NCI-H2227 (cell line): Measurements from ENCODE around the gene TARDBP.
"Not testable (repeated sequence)": the region's sequence is repeated elsewhere in the genome, so short reads cannot be mapped to it uniquely, and the experiment has no call there.

ENCODE experiments used
- DNase-seq: peaks from one replicate; lab custom pipeline; 2025; ENCODE audit not compliant: unreplicated experiment; lab: John Stamatoyannopoulos, UW

TARDBP gene

DNA sequence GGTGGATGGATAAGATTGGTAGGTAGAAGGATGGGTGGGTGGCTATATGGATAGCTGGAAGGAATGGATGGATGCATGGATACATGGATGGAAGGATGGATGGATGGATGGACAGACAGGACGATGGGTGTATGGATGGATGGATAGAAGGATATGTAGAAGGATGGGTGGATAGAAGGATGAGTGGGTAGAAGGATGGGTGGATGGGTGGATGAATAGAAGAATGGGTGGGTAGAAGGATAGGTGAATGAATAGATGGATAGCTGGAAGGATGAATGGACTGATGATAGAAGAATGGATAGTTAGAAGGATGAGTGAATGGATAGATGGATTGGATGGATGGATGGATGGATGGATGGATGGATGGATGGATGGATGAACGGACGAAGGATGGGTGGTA, 29.6 kb downstream of the TARDBP start:
- DNase-seq: no peak

DNA sequence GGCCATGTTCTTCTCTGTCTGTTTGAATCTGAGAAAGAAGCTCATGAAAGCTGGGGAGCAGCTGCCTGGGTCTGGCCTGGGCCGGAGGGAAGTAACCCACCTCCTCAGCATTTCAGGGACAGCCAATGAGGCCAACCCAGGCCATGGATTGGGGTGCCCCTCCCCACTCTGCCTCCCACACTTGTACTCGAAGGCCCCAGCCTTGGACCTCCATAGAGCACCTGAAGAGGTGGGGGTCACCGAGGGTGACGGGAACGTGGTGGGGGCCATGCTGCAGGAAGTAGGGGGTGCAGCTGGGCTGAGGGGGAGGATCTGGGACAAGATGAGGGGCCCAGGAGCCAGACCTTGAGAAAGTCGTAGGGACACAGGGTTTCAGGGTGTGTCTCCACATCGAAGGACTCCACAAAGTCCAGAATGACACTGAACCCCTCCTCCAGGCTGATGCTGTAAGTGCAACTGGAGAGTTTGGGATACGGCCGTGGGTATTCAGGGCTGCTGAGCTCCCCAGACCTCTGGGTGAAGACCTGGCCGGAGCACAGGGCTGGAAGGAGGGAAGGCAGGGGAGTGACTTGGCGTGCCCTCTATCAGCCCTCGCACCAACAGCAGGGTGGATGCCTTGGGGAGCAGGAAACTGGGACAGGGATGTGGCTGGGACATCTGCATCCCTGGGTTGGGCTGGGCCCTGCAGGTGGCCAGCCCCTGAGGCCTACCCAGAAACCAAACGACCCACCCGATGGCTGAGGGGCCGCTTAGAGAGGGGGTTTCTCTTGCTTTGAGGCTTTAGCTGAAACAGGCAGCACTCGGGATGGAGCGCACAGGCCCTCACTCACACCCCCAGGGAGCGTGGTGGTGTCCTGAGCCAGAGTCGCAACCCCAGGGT, 30.8 kb downstream of the TARDBP start:
- DNase-seq: no peak

DNA sequence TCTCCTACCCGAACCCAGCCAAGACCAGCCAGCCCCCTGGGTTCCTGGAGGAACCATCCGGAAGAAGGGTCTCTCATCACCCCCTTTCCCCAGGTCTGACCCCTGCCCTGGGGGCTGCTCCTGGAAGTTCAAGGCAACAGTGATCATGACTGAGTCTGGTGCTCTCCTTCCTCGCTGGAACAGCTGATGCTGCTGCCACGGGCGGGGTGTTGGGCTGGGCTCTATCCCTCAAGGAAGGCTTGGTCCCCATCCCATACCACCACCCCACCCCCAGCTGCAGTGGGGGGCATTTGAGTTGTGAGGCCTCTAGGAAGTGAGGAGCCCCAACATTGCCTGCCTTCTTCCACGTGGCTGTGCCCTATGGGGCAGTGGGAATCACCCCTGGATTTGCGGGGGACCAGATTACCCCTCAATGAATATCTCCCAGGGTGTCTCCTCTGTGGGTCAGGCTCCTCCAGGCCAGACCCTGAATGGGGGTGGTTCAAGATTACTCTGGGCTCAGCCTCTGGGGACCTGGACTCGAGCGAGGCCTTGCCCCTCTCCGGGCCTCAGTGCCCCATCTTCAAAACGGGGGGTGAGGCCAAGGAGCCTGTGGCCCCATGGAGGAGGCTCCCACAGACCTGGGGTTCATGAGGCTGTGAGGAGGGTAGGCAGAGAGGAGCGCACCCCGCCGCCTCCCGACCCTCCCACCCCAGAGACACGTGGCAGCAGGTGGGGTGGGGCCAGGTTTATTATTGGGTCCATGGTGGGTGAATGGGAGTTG, 31.8 kb downstream of the TARDBP start:
- no peak for DNase-seq

DNA sequence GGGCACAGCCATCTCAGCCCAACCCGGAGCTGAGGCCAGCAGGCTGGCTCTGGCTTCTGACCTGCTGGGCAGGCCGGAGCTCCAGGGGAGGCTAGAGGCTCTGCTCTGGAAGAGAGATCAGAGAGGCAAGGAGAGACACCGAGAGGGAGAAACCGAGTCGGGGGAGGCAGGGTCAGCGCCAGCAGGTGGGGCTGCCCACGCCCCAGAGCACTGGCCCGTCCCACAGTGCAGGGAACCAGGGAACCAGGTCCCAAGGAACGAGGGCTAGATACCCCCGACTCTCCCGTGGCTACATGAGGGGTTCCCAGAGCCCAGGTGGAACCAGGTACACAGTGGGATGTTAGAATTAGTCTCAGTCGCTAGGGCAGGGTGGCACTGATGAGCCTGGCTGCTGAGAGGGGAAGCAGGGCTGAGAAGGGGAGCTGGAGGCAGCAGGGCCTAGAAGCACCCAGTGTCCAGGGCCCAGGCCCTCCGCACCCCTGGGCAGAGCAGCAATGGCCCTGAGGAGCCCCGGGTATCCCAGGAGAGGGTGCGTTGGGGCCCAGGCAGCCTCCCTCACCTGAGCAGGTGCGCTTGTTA, 32.5 kb downstream of the TARDBP start:
- DNase-seq: no peak

DNA sequence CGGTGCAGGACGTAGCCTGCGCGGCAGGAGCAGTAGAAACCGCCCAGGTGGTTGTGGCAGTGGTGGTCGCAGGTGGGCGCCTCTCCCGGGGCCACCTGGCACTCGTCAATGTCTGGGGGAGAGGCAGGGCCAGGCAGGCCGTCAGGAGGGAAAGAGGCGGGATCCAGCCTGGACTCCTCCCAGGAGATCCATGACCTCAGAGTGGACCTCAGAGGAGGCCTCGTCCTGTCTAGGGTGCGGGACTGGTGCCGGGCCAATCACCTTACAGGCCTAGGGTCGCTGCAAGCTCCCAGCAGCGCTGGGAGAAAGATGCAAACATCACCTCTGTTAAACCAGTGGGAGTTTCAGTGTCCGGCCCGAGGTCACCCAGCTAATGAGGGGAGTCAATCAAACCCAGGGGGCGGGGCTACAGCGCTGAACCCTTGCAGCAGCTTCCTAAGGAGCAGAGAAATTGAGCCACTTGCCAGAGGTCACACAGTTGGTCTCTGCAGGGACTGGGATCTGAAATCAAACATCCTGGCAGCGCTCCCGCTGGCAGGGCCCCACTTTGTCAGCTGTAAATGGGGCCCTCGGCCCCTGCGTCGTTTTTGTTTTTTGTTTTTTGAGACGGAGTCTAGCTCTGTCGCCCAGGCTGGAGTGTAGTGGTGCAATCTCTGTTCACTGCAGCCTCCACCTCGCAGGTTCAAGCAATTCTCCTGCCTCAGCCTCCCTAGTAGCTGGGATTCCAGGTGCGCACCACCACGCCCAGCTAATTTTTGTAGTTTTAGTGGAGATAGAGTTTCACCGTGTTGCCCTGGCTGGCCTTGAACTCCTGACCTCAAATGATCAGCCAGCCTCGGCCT, 33.2 kb downstream of the TARDBP start:
- DNase-seq: no peak

DNA sequence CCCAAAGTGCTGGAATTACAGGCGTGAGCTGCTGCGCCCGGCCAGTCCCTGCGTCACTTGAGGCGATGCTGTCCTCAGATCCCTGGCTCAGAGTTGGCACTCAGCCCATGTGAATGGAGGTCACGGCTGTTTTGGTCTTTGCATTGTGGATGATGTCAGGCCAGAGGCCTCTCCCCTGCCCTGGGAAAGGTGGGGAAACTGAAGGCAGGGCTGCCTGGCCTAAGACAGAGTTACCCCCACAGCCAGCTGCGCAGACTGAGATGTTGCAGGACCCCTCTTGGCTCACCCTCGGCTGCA, 33.8 kb downstream of the TARDBP start:
- no peak for DNase-seq

DNA sequence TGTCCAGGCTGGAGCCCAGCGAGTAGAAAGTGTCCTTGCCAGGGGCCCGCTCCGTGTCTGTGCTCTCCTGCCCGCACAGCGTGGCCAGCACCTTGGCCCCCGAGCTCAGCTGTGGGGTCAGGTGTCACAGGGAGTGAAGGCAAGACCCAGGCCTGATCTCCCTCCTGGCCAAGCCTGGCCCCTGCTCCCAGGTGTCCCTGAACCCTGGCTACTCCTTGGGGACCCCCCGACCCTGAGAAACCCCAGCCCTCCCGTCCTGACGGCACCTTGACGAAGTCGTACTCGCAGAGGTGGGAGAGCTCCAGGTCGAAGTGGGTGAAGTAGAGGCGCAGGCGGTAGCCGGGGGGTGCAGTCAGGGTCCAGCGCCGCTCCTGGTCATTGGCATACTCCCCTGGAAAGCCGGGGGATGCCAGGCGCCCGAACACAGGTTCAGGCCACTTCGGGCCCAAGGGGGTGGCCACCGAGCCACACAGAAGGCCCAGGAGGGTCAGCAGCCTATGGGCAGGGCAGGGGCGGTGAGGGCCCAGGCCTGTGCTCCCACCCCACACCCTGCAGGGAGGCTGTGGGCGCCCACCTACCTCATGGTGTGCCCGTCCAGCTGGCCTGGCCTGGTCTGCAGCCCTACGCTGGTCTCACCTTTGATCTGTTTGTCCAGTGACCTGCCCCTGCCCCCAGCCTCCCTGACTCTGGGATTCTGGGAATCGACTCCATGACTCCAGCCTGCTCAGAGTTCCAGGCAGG, 34.3 kb downstream of the TARDBP start, which contains the start of gene MASP2:
Gene MASP2 (minus strand): TSS at position 615 of the 741 bp plus-strand sequence. CDS start 32 bp downstream, at position 583.
- DNase-seq: no peak

DNA sequence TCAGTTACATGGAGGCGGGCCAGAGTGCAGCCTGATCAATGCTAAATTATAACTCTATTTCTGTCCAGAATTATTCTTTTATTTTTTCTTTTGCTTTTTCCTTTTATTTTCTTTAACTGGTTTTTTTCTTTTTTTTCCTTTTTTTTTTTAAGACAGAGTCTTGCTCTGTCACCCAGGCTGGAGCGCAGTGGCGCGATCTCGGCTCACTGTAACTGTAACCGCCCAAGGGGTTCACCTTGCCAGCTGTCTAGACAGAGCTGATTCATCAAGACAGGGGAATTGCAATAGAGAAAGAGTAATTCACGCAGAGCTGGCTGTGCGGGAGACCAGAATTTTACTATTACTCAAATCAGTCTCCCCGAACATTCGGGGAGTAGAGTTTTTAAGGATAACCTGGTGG, 38.7 kb downstream of the TARDBP start:
- DNase-seq: not testable (repeated sequence)

DNA sequence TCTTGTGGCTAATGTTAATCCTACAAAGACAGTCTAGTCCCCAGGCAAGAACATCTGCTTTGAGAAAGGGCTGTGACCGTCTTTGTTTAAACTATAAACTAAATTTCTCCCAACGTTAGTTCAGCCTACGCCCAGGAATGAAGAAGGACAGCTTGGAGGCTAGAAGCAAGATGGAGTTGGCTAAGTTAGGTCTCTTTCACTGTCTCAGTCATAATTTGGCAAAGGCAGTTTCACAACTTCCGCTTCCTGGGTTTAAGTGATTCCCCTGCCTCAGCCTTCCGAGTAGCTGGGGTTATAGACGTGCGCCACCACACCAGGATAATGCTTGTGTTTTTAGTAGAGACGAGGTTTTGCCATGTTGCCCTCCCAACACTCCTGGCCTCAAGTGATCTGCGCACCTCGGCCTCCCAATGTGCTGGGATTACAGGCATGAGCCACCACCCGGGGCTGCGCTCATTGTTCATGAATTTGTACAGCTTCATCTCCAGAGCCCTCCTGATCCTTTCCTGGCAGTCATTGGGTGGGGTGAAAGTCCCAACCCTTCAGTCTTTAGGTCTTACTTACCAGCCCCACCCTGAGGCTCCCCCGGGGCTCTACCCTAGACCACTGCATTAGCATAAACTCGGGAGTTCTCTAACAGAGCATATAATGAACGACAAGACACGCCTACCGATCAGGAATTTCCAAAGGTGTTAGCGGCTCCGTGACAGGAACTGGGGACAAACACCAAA, 39.5 kb downstream of the TARDBP start:
- no peak for DNase-seq

DNA sequence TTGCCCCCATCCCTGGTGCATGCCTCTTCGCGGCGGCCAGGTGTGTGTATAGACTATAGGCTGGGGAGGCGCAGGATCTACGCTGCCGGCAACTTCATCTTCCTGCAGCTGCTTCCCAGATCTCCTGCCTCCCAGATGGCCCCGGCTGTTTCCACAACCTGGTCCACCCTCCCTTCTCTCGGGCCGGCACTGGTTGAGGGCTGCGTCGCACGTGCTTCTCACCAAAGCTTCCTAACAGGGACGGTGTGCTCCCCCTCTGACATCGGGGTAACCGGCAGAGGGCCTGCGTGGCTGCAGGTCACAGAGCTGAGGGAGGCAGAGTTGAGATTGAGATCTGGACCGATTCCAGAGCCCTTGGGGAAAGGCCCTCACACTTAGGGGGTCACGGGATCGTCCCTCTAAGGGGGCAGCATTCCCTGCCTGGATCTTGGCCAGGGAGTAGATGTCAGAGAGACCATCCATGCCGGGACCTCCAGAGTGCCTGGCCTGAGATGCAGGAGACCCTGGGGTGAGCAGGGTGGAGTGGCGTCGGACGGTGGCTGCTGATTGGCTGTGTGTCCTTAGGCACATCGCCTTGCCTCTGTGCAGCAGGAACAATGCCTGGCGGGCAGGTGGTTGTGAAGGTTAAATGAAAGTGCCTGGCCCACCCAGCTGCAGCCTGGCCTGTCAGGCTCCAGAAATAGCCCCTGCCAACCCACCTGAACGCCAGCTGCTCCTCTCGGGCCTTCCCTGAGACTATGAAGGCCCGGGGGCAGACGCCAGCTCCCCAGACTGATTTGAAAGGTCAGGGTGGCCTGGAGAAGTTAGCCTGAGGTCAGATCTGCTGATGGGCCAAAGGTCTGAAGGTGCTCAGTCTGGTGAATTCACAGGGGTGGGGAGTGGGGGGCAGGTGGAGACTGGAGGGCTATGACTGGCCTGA, 40.6 kb downstream of the TARDBP start:
- no peak for DNase-seq

DNA sequence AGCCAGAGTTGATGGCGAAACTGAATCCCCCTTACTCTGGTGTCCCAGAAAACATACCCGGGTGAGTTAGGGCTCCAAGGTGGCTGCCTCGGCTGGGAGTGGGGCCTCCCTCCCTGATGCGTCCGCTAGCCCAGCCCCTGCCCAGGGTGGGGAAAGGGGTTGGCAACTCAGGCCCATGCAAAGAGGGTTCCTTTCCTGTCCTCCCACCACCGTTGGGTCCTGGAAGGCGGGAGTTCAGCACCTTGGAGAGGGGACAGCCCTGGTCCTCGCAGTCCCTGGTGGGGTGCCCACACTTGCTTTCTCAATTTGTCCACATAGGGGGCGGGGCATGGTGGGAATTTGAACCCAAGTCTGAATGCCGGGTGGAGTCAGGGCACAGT, 41.3 kb downstream of the TARDBP start:
- DNase-seq: no peak

DNA sequence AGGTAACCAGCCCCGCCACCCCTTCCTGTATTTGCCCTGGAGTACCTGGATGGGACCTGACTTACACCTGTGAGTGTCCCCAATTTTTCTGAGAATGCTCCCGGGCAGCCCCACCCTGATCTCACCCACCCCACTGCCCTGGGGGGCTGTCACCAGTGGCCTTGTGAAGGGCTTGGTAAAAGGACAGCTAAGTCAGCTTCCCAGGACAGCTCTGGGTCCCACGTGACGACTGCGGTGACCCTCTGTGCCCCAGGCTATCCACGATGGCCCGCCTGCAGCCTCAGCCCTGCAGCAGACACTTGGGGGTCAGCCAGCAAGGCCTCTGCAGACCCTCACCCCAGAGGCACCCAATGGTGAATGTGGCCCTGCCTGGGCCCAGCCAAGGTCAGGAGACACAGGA, 41.7 kb downstream of the TARDBP start:
- no peak for DNase-seq

DNA sequence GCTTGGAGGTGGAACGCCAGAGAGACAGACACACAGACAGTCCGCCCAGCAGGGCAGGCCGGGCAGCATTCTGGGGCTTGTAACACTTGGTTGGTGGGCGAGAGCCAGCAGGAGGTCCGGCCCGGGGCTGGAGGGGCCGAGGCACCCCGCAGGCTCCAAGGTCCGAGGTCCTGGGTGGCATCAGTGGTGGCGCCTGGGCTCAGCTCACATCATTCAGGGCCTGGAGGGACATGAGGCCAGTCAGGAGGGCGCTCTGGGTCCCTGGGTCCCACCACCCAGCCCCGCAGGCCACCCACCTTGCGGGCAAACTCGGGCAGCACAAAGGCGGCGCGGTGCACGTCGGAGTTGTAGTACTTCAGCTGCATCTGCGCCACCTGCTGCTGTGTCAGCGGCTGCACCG, 42.2 kb downstream of the TARDBP start:
- no peak for DNase-seq

DNA sequence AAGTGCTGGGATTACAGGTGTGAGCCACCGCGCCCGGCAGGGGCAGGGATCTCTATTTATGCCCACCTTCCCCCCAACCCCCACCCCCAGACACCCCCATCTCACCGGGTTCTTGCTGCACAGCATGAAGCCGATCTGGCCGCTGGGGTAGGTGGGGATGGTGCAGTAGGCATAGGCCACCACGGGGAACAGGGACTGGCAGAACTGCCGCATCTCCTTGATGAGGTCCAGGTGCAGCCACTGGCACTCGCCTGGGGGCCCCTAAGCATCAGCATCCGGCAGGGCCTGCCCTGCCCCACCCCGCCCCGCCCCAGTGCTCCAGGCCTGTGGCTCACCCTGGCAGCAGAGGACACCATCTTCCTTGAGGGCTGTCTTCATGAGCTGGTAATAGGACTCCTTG, 43.2 kb downstream of the TARDBP start:
- no peak for DNase-seq

DNA sequence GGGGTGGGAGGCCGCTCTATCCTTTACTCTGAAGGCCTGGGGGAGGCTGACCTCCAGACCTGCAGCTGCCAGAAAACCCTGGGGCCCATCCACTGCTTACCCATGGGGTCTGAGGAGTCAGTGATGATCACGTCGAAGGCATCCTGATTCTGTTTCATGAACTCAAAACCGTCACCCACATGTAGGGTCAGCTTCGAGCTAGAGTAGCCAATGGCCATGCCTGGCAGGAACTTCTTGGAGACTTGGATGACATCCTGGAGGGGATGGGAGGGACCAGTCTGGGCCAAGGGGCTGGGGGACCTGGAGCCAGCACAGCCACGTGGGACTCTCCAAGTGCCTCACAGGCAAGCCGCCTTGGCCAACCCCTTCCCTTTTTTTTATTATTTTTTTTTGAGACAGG, 44.0 kb downstream of the TARDBP start:
- DNase-seq: no peak

DNA sequence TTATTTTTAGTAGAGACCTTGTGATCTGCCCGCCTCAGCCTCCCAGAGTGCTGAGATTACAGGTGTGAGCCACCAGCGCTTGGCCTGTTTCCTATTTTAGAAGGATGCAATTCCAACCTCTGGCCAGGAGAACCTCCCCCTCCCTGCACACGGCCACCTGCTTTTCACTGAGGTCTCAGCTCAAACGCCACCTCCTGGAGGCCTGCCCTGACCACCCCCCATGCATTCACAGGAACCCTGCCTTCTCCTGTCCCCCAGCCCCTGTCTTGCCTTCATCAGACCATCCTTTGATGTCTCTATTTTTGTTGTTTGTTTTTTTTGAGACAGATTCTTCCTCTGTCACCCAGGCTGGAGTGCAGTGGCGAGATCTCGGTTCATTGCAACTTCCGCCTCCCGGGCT, 45.0 kb downstream of the TARDBP start:
- DNase-seq: no peak

DNA sequence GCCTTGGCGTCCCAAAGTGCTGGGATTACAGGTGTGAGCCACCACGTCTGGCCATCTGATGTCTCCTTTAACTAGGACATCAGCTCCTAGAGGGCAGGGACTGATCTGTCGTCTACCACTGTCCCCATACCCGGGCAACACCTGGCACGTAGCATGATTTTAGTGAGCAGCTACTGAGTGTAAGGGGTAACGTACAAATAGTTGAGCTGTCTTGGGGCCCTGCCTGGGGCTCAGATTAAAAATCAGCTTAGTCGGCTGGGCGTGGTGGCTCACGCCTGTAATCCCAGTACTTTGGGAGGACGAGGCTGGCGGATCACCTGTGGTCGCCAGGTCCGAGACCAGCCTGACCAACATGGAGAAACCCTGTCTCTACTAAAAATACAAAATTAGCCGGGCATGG, 45.6 kb downstream of the TARDBP start:
- no peak for DNase-seq

DNA sequence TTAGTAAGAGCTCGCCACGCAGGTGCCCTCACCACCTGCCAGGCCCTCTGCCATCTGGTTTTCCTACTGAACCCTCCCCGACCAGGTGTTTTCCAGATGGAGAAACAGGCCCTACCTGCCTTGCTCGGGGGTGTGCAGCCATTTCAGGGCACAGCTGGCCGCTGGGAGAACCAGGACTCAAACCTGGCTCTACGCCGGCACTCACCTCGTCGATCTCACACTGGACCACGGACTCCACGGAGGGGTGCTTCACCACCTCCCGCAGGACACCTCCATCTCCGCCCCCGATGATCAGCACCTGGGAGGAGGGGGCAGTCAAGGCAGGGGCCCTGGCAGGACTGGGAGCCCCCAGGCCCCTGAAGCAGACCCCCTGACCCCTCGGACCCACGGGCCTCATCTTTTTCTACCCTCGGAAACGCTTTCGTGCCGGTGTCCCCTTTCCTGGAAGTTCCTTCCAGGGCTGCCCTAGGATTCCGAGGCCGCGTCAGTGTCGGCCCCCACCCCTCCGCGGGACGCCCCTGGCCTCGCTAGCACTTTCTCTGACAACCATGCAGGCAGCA, 46.2 kb downstream of the TARDBP start:
- DNase-seq: no peak
